Fibroblast of skin of right quadriceps (primary cell): ENCODE measurements around the gene CASP2.

Source experiments
- DNase-seq: peaks from one replicate; pipeline ENCODE4 v3.0.0-alpha.2; 2013

CASP2 gene

DNA sequence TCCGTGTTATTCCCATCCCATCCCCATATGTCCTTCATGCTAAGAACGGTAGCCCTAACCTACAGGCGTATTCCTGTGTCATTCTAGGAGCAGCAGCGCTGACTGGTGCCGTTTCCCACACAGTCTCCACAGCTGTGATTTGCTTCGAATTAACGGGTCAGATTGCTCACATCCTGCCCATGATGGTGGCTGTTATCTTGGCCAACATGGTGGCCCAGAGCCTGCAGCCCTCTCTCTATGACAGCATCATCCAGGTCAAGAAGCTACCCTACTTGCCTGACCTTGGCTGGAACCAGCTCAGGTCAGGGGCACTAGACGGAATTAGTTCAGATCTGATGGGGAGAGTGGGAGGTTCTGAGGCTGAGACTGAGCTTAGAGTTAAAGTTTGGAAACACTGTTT is 53.7 kb downstream of the CASP2 start:
- no peak for DNase-seq

DNA sequence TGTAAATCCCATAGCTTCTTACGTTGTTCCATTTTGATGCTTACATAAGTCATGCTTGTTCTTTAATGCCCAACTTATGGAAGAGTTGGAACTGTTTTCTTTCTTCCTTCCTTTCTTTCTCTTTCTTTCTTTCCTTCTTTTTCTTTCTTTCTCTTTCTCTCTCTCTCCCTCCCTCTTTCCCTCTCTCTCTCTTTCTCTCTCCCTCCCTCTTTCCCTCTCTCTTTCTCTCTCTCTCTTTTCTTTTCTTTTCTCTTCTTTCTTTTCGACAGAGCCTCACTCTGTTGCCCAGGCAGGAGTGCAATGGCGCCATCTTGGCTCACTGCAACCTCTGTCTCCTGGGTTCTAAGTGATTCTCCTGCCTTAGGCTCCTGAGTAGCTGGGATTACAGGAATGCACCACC is 55.4 kb downstream of the CASP2 start:
- no peak for DNase-seq

DNA sequence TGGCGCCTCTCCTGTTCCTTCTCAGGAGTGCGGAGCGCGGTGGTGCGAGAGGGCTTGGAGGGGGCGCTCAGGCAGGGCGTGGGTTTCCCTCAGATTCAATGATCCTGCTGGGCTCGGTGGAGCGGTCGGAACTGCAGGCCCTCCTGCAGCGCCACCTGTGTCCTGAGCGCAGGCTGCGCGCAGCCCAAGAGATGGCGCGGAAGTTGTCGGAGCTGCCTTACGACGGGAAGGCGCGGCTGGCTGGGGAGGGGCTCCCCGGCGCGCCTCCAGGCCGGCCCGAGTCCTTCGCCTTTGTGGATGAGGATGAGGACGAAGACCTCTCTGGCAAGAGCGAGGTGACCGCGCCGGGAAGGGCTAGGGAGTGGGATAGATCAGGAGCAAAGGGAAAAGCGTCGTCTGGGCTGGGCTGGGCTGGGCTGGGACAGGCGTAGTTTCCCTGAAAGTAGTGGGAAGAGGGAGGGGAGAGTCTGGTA is 57.3 kb downstream of the CASP2 start:
- DNase-seq = peak; percentile 36

DNA sequence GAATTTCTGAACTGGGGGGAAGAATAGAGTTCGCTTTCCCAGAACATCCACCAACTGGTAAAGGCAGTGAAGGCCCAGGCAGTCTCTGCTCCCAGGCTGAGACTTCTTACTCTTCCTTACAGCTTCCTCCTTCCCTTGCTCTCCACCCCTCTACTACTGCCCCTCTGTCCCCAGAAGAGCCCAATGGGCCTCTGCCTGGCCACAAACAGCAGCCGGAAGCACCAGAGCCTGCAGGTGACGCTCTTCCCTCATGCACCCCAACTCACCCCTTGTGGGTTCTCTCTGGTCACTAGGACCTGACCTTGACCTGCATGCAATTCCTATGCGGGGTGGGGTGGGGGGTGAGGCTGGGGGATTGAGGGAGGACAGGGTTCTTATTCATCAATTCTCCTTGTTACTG is 57.9 kb downstream of the CASP2 start:
- DNase-seq = no peak

DNA sequence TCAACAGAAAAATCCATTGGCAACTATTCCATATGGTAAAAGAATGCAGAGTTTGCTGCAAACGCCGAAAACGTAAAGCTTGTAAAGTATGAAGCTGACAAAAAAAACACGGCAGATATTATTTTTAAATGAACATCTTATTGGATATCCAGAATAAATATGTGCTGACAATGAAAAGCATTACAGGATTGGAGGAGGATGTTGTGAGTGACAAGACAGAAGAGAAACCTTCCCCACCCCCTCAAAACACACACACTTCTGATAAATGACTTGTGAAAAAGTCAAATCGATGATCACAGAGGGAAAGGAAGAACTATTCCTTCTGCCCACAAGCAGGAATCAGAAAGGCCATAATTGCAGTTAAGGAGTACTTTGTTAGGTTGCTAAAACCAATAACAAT is 59.8 kb downstream of the CASP2 start:
- DNase-seq = no peak

DNA sequence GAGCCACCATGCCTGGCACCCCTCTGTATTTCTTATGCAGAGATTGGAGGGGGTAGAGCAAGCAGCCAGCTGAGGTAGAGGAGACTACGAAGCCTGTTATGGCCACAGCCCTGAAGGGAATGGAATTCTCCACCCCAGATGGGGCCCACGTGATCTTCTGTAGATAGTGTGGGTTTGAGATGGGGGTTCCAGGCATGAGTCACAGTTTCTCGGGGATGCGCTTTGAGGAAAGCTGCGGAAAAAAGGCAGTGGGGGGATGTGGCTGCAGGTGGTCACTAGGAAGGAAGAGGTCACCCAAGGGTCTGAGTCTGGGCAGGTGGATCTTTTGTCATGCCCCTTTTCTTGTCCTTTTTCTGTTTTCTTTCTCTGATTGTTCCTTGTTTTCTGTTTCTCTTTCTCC is 62.9 kb downstream of the CASP2 start:
- DNase-seq = no peak

DNA sequence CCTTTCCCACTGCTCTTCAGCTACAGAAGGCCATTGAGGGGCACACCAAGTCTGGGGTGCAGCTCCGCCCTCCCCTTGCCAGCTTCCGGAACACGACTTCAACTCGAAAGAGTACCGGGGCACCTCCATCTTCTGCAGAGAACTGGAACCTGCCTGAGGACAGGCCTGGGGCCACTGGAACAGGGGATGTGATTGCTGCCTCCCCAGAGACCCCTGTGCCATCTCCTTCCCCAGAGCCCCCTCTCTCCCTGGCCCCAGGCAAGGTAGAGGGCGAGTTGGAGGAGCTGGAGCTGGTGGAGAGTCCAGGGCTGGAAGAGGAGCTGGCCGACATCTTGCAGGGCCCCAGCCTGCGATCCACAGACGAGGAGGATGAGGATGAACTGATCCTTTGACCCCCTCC is 63.4 kb downstream of the CASP2 start:
- no peak for DNase-seq

DNA sequence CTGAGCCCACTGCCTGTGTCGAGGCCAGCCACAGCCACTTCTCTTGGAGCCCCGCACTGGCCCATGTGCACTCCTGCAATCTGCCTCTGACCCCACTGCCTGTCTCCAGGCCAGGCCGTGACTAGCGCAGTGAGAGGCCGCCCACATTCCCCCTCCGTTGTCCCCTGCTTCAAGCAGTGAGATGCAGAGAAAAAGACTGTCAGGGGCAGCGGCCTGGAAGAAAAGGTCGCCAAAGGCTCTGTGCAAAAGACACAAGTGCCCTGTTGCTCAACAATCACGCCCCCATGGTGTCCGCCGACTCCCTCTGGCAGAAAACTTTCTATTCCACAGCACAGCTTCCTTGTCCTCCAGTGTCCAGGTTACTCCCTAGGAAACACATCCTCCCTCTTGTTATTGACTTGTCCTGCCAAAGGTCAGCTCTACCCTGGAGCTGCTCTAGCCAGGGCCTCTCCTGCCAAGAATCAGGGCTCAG is 64.4 kb downstream of the CASP2 start:
- DNase-seq = no peak

DNA sequence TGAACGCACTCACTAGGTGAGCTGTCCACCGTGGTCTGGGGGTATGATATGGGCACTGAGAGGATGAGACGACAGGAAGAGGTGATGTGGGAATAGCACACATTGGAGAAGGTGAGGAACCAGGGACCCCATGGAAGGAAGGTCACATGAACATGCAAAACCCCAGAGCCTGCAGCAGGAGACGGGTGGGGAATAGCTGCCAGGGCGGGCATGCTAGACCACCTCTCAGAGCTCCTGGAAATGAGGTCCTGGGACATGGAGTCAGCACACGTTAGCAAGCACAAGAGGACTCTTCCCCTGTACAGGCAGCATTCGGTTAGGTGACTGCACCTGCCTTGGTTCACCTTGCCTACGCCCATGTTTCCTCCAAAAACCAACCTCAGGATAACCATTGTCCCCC is 66.2 kb downstream of the CASP2 start:
- no peak for DNase-seq

DNA sequence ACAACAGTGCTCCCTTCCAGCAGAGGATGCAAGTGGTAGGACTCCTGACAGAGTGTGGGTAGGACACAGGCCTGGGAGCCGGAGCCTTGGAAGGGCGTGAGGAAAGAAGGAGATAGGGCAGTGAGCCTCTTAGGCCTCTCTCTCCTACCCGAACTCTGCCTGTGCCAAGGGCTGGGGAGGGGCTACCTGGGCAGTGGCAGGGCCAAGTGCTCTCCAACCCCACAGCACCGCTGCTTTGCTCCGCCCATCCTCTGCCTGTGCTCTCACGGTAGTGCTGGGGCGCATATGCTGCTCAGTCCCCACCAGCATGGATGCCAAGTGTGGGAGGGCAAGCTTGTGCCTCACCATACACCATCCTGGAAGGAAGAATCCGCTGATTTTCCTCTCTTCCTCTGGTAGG is 66.8 kb downstream of the CASP2 start:
- DNase-seq = no peak

DNA sequence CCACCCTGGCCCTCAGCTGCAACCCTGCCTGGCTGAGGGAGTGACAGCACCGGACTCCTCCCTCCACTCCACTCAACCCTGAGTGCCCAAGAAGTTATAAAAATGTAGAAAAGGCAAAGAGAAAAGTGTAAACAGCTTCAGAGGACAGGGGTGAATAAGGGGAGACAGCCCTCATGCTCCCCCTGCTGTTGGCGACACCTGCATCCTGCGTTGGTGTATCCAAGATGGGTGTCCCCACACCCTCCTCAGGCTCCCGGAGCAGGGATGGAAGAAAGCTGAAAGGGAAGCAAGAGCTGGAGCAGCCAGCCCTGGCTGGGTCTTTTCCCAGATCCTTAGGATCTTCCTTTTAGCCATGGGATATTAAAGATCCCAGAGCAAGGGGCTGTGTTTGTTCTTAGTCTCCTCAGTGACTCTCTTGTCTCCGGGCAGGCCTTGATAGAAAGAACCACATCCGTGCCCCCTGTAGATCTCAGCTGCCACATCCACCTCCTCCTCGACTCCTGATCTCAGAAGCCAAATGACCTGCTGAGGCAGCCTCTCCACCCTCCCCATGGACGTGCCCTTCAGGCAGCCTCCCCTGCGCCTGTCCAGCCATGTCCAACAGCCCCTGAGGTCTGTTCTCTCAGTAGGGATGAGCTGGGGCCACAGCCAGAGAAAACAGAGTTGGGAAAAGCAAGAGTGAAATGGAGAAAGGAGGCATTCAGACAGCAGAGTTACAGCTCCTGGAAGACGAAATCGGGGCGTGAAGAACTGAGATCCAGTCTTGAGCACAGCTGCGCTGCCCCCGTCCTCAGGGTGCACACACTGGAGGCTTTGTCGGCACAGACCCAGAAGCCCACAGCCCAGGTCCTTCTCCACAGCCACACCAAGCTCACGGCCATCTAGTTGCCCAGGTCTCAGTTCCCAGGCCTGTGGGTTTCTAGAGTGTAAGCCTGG is 67.6 kb downstream of the CASP2 start:
- DNase-seq = no peak

DNA sequence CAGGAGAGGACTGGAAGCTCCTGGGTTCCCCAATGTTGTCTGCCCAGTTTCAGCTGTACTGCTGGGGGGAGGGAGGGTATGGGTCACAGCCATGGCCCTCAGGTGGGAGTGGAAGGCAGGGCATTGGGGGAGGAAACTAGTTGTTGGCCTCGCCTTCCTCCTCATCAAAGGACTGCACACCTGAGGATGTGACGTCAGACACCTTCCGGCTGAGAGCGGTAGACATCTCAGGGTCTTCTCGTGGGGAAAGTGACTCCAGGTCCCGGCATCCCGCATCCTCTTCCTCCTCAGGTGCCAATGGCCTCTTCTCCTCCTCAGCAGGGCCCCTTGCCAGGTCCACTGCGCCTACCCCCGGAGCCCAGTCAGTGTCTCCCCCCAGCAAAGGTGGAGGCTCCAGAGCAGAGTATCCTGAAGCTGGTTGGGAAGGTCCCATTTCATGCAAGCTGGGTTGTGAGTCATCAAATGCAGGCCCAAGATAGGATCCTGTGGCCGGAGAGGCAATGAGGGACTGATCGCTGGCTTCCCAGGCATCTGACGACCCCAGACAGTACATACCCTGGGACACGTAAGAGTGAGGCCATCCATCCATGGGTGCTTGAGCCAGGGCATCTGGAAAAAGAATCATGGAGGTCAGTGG is 68.4 kb downstream of the CASP2 start:
- DNase-seq = no peak
